ENCODE results near the gene HSF2.
"Not testable (repeated sequence)": the region's sequence is repeated elsewhere in the genome, so short reads cannot be mapped to it uniquely, and the experiment has no call there.

HSF2 gene

DNA sequence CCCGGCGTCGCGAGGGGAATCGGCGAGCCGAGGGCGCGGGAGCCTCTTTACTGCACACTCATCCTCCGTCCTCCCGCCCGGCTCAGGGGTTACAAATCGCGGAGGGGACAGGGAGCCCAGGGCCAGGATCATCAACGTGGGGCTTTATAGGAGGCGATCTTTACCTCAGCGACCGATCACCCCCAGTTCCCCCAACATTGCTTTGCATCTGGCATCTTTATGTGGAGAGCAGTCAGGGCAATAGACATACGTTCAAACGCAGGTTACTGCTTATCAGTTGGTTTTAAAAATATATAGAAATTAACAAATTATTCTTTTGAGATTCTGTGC lies 634 bp downstream of the HSF2 start:
- DNase-seq = no peak

DNA sequence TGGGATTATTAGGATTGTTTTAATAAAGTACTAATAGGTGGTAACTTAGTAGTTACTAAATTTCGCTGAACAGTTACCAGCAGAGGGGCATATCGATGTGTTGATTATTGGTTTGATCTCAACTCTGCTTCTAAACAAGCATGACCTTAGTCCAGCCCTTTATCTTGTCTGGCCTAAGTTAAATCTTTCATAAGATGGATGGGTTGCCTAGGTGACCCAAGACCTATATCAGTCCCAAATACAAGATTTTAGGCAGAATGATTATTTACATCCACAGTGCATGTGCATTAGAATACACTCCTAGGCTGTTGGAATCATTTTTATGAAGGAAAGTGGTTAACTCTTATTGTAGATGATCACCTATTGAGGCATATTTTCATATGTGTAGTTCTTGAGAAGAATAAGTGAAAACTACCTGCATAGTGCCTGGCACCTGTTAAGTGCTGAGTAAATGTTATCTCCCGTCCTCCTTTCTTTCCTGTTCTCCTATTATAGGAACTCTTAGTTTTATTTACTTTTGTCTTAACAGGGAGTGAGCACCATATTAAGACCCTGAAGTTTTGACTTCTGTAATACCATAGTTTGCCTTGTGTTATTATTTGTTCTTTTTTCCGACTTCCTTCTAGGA lies 1.1 kb downstream of the HSF2 start:
- no peak for DNase-seq

DNA sequence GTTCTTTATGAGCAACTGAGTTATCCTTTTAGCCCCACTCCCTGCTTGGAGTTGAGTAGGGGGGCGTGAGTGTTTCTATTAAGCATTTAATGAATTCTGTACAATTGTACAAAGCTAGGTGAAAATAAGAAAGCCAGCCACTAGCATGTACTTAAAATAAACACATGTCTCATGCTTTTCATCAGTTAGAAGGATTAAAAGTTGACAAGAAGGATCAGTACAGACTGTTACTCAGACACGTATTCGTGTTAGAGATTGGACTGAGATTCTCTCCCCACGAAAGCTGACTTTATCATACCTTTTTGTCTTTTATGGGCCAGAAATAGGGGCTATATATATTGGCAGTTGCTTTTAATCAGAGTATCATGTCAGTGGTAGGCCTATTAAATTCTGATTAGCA lies 1.7 kb downstream of the HSF2 start:
- DNase-seq = no peak

DNA sequence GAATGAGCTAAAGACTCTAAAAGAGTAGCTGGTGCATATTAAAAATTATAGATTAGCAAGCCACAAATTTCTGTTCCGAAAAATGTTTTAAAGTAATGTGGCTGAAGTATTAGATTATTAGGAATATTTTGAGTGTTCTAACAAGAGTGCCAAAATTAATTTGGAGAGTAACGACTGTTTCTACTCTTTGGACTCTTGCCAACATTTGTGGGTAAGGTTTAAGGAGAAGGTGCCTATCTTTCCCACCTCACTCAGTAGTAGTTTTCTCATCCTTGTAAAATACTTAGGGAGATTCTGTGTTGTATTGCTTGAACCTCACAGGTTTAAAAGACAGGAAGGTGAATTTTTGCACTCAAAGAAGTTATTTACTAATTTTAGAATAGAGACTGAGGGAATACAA lies 5.0 kb downstream of the HSF2 start:
- no peak for DNase-seq

DNA sequence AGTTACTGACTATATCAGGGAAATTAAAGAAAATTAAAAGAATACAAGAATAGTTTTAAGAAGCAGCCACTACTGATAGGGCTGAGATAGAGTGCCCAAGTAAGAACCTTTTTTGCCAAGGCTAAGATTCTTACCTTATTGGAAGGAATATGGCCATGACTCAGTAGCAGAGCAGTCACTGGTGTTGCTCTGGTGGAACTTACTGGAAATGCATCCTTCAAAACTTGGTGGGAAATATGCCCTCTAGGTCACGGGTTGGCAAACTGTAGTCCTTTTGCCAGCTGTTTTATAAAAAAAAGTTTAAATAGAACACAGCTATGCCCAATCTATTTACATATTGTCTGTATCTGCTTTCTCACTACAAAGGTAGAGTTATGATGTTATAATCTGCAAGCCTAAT lies 6.0 kb downstream of the HSF2 start:
- no peak for DNase-seq

DNA sequence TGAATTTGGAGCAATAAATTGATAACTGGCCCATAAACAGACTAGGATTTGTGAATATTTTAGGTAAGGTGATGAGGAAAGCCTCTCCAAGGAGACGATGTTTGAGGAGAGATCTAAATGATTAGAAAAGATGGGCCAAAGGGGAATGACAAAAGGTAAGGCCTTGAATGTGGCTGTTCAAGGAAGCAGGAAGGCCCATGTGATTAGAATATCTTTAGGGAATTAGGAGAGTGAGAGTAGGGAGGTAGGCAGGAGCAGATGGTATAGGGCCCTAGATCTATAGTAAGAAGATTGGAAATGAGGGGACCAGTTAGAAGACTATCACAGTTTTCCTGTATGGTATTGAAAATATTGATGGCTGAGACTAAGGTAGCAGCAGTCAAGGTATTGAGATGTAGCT lies 6.7 kb downstream of the HSF2 start:
- no peak for DNase-seq

DNA sequence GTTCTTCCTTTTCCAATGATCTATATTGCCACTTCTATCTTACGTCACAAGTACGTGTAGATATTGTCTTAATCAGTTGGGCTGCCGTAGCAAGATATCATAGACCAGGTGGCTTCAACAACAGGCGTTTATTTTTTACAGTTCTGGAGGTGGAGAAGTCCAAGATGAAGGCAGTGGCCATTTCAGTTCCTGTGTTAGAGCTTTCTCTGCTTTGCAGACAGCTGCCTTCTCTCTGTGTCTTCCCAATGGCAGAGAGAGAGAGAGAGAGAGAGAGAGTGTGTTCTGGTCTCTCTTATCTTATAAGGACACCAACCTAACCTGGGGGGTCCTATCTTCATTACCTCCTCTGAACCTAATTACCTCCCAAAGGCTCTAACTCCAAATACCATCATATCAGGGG lies 8.3 kb downstream of the HSF2 start:
- DNase-seq = no peak

DNA sequence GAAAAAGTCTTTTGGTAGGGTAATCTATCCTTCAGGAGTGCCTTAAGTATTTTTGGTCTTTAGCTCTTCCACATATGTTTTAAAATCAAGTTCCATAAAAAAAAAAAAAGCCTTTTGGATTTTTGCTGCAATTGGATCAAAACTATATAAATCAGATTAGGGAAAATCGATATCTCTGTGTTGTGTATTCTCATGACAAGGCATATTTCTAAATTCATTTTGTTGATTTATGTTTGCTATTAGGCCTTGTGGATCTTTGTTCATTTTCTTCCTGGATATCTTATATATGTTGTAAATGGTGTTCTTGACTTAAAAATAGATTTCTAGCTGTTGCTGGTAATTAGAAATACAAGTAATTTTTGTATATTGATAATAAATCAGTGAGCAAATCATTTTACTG lies 8.8 kb downstream of the HSF2 start:
- DNase-seq = no peak

DNA sequence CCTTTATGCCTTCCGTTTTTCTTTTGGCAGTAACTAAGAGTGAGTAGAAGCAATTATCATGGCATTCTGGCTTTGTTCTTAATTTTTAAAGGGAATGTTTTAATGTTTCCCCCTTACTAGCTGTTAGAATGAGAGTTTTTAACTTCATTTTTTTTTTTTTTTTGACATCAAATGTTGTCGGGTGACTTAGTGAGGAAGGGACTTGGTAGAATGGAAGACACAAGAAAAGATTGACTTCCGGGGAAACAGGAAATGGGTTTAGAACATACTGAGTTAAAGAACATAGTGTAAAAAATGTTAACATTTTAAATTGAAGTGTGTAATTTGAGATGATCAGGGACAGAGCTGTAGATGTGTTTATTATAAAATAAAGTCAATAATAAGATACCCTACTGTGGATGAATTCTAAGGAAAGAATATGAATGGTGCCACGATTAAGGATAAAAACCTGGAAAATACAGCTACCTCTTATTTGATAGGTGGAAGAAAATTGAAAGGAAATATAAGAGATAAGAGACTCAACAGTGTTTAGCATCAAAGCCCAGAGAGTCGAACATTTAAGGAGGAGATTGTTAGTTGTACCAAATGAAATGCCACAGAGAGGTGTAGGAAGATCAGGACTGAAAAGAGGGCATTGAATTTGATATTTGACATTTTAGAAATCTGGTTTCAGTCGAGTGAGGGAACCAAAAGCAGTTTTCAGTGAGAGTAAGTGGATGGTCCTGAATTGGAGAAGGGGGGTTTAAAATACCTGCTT lies 9.4 kb downstream of the HSF2 start:
- DNase-seq = peak; percentile 44

DNA sequence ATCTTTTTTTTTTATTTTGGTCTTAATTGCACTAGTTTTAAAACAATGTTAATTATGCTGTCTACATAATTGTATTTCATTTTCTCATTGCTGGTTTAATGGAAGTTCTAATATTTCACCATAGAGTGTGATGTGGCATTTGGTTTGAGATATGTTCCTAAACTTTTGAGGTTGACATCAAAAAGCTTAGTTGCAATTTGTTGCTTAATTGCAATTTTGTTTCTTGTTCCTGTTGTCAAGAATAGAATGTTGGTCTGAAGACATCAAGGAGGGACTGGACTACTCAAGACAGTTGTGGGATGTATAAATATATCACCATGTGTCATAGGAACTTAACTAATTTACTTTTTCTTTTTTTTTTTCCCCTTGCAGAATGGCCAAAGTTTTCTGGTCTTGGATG lies 12.5 kb downstream of the HSF2 start:
- no peak for DNase-seq

DNA sequence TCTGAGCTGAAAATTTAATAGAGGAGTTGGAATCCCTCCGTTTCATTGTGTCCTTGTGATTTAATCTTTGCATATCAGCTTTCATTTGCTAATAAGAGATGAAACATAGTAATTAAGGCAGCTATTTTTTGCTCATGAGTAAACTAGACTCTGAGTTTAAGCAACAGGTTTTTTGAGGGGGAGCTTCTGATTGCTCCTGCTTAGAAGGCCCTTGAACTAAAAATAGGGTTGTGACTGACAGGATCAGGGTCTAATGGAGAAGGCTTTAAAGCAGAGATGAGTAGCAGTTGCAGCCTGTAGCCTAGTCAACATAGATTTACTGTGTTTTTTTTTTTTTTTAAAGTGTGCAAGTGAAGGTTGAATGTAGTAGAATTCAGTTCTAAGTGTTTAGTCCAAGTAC lies 17.4 kb downstream of the HSF2 start:
- no peak for DNase-seq

DNA sequence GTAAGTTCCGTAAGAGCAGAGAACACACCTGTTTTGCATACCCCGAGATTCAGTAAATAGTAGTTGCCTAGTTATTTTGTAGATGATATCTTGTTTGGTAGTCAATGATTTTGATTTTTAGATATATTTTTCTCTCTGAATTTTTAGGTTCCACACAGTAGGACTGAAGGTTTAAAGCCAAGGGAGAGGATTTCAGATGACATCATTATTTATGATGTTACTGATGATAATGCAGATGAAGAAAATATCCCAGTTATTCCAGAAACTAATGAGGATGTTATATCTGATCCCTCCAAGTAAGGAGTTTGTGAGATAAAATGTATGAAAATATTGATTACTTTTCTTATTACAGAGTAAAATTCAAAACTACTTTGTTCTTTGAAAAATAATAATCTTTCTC lies 22.6 kb downstream of the HSF2 start:
- no peak for DNase-seq

DNA sequence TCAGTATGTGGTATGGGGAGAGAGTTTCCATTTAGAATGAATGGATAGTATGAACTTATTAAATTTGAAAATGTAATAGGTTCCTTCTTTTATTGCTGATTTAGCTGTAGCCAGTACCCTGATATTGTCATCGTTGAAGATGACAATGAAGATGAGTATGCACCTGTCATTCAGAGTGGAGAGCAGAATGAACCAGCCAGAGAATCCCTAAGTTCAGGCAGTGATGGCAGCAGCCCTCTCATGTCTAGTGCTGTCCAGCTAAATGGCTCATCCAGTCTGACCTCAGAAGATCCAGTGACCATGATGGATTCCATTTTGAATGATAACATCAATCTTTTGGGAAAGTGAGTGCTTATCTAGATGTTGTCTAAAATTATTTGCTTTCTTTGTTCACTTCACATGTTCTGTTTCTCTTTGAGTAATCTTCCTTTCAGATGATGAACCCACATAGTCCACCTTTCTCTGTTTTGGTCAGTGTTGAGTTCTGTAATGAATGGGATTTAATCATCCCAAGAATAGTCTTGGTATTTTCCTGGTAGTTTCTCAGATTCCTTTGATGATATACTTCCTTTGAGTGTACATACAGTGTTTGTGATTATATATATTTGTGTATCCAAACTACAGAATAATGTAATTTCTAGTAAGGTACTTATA lies 23.3 kb downstream of the HSF2 start:
- no peak for DNase-seq

DNA sequence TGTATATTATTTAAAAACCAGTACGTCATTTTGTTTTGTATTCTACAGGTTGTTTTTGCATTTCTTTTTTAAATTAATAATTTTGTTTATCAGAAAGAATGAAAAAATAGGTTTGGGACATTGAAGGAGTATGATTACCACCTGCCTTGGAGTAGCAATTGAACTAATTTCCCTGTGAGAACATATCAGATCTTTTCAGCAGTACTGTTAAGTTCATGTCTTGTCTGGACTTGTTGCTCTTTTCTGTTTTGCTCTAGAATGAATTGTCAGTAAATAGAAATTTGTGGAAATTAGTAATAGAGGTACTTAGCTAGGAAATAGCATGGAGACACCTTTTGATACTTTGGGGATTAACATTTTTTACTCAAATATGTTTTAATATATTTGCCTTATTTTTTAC lies 24.3 kb downstream of the HSF2 start:
- no peak for DNase-seq

DNA sequence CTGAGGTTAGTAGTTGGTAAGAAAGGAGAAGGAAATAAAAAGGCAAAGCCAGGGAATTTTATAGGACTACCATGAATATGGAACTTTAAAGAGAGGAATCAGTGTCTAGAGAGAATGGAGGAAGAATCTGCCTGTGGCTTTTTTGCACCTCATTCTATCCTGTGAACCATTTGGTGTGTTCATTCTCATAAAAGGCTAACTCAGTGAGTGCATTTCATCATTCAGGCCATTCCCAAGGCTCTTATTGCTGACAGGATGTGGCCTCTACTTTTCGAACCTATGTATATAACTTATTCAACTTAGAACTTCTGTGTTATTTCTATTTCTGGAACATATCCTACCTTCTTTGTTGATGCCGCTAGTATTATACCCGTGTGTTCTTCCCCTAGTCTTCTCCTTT lies 27.1 kb downstream of the HSF2 start:
- no peak for DNase-seq

DNA sequence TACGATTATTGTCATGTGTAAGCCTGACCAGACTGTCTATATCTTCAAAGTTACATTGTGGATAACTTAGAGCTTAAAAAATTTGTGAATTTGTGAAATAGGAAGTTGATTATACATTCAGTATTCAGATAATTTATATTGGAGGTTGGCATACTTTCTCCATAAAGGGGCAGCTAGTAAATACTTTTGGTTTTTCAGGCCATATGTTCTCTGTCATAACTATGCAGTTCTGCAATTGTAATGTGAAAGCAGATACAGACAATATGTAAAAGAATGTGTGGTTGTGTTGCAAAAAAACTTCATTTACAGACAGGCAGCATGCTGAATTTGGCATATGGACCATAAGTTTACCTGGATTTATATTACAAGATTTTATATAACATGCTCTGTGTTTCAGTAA lies 29.3 kb downstream of the HSF2 start:
- no peak for DNase-seq

DNA sequence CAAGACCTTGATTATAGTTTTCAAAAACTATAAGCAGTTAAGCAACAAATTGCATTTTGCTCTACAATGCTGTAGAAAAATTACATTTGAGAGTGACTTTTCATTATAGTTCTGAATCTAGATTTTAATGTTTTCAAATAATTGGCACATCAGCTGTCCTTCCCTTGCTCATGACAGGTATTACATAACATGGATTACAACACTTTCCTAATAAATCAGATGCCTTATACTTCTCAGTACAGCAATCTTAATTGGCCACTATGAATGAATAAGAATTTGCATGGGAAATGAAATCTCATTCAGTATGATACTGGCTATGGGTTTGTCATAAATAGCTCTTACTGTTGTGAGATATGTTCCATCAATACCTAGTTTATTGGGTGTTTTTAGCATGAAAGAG lies 29.9 kb downstream of the HSF2 start:
- DNase-seq = no peak

DNA sequence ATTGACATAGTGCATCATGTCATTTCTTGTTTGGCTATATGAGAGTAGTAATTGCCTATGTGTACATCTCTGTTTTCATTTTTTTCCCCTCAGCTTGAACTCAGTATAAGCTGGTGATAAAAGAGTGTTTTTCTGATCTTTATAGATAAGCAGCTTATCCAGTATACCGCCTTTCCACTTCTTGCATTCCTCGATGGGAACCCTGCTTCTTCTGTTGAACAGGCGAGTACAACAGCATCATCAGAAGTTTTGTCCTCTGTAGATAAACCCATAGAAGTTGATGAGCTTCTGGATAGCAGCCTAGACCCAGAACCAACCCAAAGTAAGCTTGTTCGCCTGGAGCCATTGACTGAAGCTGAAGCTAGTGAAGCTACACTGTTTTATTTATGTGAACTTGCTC lies 32.3 kb downstream of the HSF2 start:
- no peak for DNase-seq

DNA sequence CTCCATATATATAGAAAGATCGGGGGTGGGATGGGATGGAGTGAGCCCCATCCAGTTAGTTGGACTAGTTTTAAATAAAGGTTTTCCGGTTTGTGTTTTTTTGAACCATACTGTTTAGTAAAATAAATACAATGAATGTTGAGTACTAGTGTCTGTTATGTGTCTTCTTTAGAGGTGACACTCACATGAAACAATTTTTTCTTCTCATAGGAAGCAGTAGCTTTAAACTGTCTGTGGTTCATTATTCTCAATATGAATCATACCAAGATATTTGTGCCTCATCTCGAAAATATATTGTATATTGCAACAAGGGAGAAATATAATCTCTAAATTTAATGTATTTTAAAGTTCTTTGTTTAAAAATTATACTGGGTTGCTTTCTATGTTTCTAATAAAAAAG lies 33.4 kb downstream of the HSF2 start:
- DNase-seq = no peak

DNA sequence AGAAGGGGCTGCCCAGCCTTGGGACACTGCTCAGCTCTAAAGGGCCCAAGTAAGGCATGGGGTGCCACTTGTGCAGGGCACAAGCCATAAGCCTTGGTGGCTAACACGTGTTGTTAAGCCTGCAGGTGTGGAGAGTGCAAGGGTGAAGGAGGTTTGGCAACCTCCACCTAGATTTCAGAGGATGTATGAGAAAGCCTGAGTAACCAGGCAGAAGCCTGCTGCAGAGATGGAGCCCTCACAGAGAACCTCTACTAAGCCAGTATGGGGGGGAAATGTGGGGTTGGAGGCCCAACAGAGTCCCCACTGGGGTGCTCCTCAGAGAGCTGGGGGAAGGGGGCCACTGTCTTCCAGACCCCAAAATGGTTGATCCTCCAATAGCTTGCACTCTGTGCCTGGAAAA lies 39.5 kb downstream of the HSF2 start:
- no peak for DNase-seq

DNA sequence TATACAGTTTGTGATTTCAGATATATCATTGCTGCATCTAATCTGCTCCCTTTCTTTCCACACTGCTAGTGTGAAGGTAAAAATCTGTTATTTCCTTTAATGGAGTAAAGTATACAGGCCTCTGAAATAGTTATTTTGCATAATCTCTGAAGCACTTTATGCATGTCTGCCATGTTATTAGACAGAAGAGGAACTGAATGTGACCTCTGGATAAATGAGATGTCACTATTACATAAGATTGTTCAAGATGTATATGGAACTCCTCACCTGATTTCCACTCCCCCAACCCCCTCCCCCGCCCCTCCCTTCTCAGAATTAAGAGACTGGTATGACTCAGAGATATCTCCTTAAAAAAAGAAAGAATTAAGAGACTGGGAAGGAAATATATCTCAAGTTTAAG lies 45.8 kb downstream of the HSF2 start:
- DNase-seq = no peak

DNA sequence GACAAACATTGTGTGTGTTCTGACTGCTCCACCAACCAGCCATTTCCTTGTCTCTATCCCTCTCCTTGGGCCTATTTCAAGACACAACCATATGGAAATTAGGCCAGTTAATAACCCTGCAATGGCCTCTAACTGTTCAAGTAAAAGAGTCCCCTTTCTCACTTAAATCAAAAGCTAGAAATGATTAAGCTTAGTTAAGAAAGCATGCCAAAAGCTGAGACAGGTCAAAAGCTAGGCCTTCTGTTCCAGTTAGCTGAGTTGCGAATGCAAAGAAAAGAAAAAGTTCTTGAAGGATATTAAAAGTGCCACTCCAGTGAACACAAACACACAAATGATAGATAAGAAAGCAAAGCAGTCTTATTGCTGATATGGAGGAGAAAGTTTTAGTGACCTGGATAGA lies 49.6 kb downstream of the HSF2 start:
- no peak for DNase-seq

DNA sequence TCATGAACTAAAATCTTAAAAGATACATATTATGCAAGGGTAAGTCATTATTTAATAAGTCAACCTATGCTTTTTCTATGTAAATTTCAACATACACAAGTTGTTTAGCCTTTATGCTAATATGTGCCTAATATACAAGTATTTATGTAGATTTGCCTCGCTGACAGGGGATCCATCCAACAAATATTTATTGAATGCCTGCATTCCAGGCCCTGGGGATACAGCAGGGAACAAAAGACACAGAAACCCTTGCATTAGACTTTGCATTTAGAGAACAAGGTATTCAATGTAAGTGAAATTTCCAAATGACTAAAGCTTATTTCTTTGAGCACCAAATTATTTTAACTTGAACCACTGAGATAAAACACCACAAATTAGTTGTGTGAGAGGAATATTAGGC lies 53.1 kb downstream of the HSF2 start:
- DNase-seq = no peak

DNA sequence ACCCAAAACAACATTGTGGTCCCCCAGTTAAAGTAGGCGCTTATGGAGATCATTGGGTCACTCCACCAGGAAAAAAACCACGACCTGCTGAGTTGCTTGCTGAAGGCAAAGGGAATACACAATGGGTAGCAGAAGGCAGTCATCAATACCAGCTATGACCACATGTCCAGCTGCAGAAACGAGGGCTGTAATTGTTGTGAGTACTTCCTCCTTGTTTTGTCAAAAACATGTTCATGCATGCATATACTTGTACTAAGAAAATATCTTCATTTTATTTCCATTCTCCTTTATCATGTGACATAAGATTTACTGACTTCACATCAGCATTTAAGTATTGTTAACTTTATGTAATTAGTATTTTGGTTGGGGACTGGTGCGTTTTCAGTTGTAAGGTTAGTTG lies 55.2 kb downstream of the HSF2 start:
- no peak for DNase-seq

DNA sequence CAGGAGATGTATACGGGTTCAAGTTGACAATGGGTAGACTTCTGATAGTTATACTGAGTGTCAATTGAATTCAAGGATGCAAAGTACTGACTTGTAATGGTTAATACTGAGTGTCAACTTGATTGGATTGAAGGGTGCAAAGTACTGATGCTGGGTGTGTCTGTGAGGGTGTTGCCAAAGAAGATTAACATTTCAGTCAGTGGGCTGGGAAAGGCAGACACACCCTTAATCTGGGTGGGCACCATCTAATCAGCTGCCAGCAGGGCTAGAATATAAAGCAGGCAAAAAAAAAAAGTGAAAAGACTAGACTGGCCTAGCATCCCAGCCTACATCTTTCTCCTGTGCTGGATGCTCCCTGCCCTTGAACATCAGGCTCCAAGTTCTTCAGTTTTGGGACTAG lies 55.7 kb downstream of the HSF2 start:
- DNase-seq = not testable (repeated sequence)

All from CD4-positive, alpha-beta T cell treated with Interleukin-21 for 1 hour (primary cell).